NT2/D1 (cell line): ENCODE measurements around the gene P2RX3.

Source experiments
- SUZ12 ChIP-seq: IDR thresholded peaks from 2 replicates; pipeline ENCODE4 v1.6.1; 2011; ENCODE audit not compliant: insufficient read length, insufficient read depth; ENCODE audit errors: extremely low read depth
- YY1 ChIP-seq: IDR thresholded peaks from 2 replicates; pipeline ENCODE4 v1.6.1; 2011; ENCODE audit not compliant: insufficient read length, insufficient read depth
- ZNF274 ChIP-seq: IDR thresholded peaks from 2 replicates; pipeline ENCODE4 v1.6.1; 2011; ENCODE audit warnings: mild to moderate bottlenecking, low read depth, low read length

DNA sequence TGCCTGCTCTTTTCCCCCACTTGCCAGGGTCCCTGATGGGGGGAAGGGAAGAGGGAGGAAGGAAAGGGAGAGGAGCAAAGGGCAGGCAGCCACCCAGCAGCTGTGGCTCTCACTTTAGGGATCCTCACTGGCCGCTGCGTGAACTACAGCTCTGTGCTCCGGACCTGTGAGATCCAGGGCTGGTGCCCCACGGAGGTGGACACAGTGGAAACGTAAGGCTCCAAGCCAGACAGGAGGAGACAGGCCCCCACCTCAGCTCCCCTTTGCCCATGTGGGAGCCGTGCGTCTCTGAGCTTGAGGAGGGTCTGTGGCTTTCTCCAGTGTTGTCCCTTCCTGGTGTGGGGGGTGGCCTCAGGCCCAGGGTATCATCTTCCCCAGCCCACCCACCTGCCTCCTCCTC lies 9.9 kb downstream of the P2RX3 start:
- TF ChIP-seq SUZ12: no peak
- TF ChIP-seq YY1: no peak
- TF ChIP-seq ZNF274: no peak
